ENCODE results near the gene PCMT1. TPM values are rescaled to one million over a fixed set of nuclear protein-coding genes. Genes with fewer than 3 reads are reported as not detected.

PCMT1 gene
- total RNA-seq, 1 experiment from 2014 or later = 90.7 TPM

DNA sequence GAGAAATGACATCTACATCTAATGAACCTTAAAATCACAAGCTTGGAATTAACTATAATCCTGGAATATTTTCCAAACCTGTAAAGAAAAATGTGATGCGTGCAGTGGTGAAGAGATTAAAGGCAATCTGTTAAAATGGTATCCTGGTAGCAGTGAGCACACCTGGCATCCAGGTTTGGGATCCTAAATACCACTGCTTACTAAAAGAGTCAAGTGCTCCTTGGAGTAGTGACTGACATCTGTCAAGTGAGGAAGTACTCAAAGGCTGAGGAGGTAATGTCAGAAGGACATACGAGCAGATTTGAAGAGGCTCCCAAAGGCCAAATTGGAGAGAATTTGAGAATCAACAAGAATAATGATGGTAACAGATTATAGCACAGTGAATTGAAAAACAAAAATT, 32.8 kb downstream of the PCMT1 start:
- peaks cover 26% of the 10 kb centered on the region for H3K36me3 Mint-ChIP-seq
- no peaks in the 10 kb centered on the region for H3K27me3 Mint-ChIP-seq (ENCODE audit: low read depth)
- H3K4me3 Mint-ChIP-seq = no peak overlapping the region
- TF ChIP-seq, protein P1, sequence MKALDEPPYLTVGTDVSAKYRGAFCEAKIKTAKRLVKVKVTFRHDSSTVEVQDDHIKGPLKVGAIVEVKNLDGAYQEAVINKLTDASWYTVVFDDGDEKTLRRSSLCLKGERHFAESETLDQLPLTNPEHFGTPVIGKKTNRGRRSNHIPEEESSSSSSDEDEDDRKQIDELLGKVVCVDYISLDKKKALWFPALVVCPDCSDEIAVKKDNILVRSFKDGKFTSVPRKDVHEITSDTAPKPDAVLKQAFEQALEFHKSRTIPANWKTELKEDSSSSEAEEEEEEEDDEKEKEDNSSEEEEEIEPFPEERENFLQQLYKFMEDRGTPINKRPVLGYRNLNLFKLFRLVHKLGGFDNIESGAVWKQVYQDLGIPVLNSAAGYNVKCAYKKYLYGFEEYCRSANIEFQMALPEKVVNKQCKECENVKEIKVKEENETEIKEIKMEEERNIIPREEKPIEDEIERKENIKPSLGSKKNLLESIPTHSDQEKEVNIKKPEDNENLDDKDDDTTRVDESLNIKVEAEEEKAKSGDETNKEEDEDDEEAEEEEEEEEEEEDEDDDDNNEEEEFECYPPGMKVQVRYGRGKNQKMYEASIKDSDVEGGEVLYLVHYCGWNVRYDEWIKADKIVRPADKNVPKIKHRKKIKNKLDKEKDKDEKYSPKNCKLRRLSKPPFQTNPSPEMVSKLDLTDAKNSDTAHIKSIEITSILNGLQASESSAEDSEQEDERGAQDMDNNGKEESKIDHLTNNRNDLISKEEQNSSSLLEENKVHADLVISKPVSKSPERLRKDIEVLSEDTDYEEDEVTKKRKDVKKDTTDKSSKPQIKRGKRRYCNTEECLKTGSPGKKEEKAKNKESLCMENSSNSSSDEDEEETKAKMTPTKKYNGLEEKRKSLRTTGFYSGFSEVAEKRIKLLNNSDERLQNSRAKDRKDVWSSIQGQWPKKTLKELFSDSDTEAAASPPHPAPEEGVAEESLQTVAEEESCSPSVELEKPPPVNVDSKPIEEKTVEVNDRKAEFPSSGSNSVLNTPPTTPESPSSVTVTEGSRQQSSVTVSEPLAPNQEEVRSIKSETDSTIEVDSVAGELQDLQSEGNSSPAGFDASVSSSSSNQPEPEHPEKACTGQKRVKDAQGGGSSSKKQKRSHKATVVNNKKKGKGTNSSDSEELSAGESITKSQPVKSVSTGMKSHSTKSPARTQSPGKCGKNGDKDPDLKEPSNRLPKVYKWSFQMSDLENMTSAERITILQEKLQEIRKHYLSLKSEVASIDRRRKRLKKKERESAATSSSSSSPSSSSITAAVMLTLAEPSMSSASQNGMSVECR (CRISPR knock-in tag; IDR thresholded peaks at IDR 0.05; ENCODE audit: borderline replicate concordance) = no peak
- no peak for TF ChIP-seq FOXK1 (CRISPR knock-in tag; IDR thresholded peaks at IDR 0.05)
- TF ChIP-seq, protein P2, sequence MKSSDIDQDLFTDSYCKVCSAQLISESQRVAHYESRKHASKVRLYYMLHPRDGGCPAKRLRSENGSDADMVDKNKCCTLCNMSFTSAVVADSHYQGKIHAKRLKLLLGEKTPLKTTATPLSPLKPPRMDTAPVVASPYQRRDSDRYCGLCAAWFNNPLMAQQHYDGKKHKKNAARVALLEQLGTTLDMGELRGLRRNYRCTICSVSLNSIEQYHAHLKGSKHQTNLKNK (CRISPR knock-in tag; IDR thresholded peaks at IDR 0.05) = no peak
- no peak for TF ChIP-seq TCF7 (CRISPR knock-in tag; IDR thresholded peaks at IDR 0.05; ENCODE audit: low read depth)
- TF ChIP-seq OVOL2 (CRISPR knock-in tag; IDR thresholded peaks at IDR 0.05; ENCODE audit: borderline replicate concordance) = no peak
- TF ChIP-seq NFATC4 (CRISPR knock-in tag; IDR thresholded peaks at IDR 0.05) = no peak
- TF ChIP-seq ZNF416 (CRISPR knock-in tag; IDR thresholded peaks at IDR 0.05) = no peak
- no peak for TF ChIP-seq SMAD3 (CRISPR knock-in tag; IDR thresholded peaks at IDR 0.05; ENCODE audit: borderline replicate concordance)
- TF ChIP-seq, protein P3, sequence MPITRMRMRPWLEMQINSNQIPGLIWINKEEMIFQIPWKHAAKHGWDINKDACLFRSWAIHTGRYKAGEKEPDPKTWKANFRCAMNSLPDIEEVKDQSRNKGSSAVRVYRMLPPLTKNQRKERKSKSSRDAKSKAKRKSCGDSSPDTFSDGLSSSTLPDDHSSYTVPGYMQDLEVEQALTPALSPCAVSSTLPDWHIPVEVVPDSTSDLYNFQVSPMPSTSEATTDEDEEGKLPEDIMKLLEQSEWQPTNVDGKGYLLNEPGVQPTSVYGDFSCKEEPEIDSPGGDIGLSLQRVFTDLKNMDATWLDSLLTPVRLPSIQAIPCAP (CRISPR knock-in tag; IDR thresholded peaks at IDR 0.05) = no peak
- H3K27ac Mint-ChIP-seq = no peak overlapping the region
- H3K4me1 Mint-ChIP-seq = no peaks in the 10 kb centered on the region
- no peak for DNase-seq (ENCODE audit: low spot score)
- ChIA-PET POLR2A (no interaction called here), CTCF (no interaction called here)
- H3K9me3 Mint-ChIP-seq = no peaks in the 10 kb centered on the region
- ATAC-seq = no peak

DNA sequence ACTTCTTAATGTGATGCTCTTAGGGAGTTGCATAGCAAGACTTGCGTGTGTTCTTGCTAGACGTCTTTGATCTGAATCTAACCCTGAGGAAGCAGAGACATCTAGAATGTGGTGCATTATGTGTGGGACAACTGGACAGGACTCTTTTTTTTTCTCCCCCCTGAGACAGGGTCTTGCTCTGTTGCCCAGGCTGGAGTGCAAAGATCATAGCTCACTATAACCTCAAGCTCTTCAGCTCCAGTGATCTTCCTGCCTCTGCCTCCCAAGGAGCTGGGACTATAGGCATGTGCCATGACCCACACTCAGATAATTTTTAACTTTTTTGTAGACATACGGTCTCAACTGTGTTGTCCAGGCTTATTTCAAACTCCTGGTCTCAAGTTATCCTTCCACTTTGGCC, 34.0 kb downstream of the PCMT1 start:
- H3K27me3 Mint-ChIP-seq (ENCODE audit: low read depth) = no peaks in the 10 kb centered on the region
- ChIA-PET CTCF (no interaction called here), POLR2A (no interaction called here)
- ATAC-seq (no peak), DNase-seq (ENCODE audit: low spot score) (no peak)
- no peak overlapping the region for H3K27ac Mint-ChIP-seq
- TF ChIP-seq JAZF1 (CRISPR knock-in tag; IDR thresholded peaks at IDR 0.05) = no peak
- no peak overlapping the region for H3K4me3 Mint-ChIP-seq
- peaks cover 34% of the 10 kb centered on the region for H3K36me3 Mint-ChIP-seq
- H3K4me1 Mint-ChIP-seq = no peaks in the 10 kb centered on the region
- peaks cover 4% of the 10 kb centered on the region; the same call in 1 of the 2 replicates for H3K9me3 Mint-ChIP-seq

DNA sequence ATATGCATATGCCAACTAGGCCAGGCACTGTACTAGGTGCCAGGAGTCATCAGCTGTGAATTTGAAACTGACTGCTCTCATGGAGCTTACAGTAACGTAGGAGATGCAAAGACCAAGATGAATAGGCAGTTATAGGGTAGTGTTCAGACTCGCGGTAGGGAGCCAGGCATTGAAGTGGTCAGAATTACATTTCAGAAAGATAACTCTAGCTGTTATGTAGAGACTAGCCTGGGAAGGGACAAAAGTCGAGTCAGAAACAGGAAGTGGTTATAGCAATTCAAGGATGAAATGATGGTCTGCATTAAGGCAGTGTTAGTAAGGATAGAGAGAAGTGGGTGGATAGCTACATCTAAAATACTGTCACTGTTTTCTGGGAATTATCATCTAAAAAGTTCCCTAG, 56.6 kb downstream of the PCMT1 start:
- ATAC-seq (no peak), DNase-seq (ENCODE audit: low spot score) (no peak)
- no peak for TF ChIP-seq TCF7 (CRISPR knock-in tag; IDR thresholded peaks at IDR 0.05; ENCODE audit: low read depth)
- TF ChIP-seq SP1 (CRISPR knock-in tag; conservative IDR thresholded peaks at IDR 0.05) = no peak
- TF ChIP-seq, protein P4, sequence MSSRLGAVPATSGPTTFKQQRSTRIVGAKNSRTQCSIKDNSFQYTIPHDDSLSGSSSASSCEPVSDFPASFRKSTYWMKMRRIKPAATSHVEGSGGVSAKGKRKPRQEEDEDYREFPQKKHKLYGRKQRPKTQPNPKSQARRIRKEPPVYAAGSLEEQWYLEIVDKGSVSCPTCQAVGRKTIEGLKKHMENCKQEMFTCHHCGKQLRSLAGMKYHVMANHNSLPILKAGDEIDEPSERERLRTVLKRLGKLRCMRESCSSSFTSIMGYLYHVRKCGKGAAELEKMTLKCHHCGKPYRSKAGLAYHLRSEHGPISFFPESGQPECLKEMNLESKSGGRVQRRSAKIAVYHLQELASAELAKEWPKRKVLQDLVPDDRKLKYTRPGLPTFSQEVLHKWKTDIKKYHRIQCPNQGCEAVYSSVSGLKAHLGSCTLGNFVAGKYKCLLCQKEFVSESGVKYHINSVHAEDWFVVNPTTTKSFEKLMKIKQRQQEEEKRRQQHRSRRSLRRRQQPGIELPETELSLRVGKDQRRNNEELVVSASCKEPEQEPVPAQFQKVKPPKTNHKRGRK (CRISPR knock-in tag; IDR thresholded peaks at IDR 0.05; ENCODE audit: borderline replicate concordance) = no peak
- TF ChIP-seq EMX1 (CRISPR knock-in tag; IDR thresholded peaks at IDR 0.05) = no peak
- Mint-ChIP-seq H3K4me3 (no peak overlapping the region), H3K36me3 (peaks cover 13% of the 10 kb centered on the region), H3K27me3 (ENCODE audit: low read depth) (no peaks in the 10 kb centered on the region), H3K9me3 (no peaks in the 10 kb centered on the region), H3K4me1 (no peaks in the 10 kb centered on the region), H3K27ac (no peak overlapping the region)
- ChIA-PET POLR2A (no interaction called here), CTCF (interaction anchor here (0.8 to 1.1 kb wide), 2 partner anchors 35 to 56 kb away, joined by 3 read pairs; partner anchors contain the start of gene PCMT1)

DNA sequence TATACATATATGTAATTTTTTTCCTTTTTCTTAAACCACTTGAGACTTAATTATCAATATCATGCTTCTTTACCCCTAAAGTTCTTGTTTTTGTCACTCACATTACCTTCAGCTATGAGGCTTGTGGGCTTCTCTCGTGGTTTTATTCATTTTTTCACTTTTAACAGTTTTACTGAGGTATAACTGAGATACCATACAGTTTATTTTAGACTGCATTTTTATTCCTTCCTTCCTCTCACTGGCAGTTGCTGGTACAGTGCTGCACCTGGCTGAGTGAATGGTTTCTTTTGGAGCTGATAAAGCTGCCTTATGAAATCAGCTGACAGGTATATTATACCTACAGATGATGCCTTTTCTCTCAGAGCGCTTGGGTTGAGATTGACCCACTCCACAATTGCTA, 60.3 kb downstream of the PCMT1 start:
- CTCF ChIA-PET = no interaction called here
- TF ChIP-seq, protein P5, sequence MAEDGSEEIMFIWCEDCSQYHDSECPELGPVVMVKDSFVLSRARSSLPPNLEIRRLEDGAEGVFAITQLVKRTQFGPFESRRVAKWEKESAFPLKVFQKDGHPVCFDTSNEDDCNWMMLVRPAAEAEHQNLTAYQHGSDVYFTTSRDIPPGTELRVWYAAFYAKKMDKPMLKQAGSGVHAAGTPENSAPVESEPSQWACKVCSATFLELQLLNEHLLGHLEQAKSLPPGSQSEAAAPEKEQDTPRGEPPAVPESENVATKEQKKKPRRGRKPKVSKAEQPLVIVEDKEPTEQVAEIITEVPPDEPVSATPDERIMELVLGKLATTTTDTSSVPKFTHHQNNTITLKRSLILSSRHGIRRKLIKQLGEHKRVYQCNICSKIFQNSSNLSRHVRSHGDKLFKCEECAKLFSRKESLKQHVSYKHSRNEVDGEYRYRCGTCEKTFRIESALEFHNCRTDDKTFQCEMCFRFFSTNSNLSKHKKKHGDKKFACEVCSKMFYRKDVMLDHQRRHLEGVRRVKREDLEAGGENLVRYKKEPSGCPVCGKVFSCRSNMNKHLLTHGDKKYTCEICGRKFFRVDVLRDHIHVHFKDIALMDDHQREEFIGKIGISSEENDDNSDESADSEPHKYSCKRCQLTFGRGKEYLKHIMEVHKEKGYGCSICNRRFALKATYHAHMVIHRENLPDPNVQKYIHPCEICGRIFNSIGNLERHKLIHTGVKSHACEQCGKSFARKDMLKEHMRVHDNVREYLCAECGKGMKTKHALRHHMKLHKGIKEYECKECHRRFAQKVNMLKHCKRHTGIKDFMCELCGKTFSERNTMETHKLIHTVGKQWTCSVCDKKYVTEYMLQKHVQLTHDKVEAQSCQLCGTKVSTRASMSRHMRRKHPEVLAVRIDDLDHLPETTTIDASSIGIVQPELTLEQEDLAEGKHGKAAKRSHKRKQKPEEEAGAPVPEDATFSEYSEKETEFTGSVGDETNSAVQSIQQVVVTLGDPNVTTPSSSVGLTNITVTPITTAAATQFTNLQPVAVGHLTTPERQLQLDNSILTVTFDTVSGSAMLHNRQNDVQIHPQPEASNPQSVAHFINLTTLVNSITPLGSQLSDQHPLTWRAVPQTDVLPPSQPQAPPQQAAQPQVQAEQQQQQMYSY (CRISPR knock-in tag; IDR thresholded peaks at IDR 0.05) = no peak

More for the DNA sequence above, 60.3 kb downstream of the PCMT1 start:
- Mint-ChIP-seq H3K9me3 (no peaks in the 10 kb centered on the region), H3K4me3 (no peak overlapping the region), H3K27ac (no peak overlapping the region), H3K27me3 (ENCODE audit: low read depth) (no peaks in the 10 kb centered on the region), H3K36me3 (peaks cover 11% of the 10 kb centered on the region; the same call in 1 of the 2 replicates), H3K4me1 (no peaks in the 10 kb centered on the region)
- ATAC-seq = no peak
- POLR2A ChIA-PET = no interaction called here
- no peak for DNase-seq (ENCODE audit: low spot score)

Data from WTC11 (cell line).